ELF-1 (cell line): ENCODE data around the gene ASB17.
A peak's percentile ranks its signal among the peaks of the same experiment; 100 is the strongest.
"Not testable (repeated sequence)": the region's sequence is repeated elsewhere in the genome, so short reads cannot be mapped to it uniquely, and the experiment has no call there.

ENCODE experiments used
- DNase-seq: peaks from one replicate; pipeline ENCODE4 v3.0.0-alpha.2; 2016; ENCODE audit warnings: low read depth, low spot score

ASB17 gene, protein sequence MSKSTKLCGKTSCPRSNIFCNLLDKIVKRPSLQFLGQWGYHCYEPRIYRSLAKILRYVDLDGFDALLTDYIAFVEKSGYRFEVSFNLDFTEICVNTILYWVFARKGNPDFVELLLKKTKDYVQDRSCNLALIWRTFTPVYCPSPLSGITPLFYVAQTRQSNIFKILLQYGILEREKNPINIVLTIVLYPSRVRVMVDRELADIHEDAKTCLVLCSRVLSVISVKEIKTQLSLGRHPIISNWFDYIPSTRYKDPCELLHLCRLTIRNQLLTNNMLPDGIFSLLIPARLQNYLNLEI

DNA sequence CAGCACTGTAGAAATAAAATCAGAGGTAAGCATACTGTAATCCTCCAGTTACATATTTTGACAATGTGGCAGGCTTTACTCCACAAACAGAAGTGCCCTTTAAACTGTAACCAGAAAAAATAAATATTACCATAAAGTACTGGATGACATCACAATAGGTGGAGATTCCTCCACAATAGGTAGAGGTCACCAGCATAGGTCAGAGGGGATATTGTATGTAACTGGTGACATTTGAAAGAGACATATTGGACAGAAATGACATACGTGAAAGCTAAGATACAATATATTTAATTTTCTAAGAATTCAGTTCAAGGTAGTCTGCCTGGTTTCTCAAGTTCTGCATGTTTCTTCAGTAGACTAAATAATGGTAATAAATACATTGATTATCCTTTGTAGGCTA, at the start of gene ASB17:
ASB17 (minus strand) TSS at position 101 of the 400 bp plus-strand sequence. CDS start 113 bp downstream, outside the sequence.
- DNase-seq: no peak

DNA sequence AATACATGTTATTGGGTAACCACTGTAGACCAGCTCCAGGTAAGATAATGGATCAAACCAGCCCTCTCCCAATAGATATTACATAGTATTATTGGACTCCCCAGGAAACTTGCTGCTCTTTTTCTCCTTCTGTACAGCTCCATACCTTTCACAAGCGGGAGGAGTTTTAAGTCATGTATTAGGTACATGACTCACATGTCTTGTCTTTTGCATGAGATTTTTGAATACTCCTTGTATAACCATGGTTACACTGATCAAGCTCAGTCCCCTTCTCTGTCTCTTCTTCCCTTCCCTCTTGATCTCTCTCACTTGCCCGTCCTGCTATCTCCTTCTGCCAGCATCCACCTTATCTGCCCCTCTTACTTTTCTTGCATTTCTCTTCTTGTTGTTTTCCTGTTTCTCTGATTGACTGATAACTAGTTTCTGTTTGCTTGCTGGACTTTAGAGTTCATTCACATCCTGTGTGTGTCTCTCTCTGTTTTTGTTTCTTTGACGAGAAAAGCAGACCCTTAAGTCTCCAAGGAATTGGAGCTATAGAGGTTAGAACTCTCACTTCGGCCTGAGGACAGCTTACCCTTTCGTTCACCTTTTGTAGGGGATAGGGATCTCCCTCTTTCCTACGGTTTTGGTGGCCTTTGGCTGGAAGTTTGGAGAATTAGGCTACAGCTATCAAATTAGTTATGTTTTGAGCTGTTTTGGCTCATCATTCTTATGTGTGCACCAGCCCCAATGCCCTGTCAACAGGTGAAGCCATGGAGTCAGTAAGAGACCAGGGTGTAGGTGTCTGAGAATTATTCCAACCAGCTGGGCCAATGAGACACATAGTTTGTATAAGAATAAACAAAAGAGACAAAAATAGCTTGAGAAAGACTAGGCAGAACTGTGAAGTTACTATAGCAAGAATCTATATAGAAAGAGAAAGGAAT, 49.0 kb upstream of the ASB17 start:
- DNase-seq: no peak

DNA sequence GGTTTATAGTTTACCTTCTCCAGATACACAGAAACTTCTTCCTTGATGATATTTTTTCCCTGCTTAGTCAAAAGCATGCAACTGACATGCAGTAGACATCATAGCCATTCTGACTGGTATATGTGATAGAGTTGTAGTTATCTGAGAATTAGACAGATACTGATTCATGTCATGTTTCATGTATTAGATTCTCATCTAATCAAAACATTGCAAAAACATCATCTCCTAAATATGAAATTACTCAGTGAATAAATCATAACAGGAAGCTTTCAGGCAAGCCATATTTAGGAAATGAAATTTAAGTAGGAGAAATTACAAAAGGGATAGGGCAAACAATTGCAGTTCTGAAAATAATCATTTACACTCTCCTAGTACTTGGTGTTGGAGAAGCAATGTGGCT, 38.4 kb upstream of the ASB17 start:
- no peak for DNase-seq

DNA sequence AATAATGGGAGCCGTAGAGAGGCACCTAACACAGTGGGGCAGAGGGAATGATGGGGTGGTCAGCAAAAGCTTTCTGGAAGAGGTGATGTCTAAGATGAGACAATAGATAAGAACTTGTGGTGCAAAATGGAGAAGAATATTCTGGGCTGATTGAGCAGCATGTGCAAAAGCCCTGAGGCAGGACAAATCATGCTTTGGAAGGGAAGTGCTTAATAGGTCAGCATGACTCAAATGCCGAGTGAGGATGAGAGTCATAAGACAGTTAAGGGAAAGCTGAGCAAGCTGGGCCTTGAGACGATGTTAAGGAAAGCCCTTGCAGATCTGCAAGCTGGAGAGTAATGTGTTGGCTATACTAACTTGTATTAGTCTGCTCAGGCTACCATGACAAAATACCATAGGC, 37.3 kb upstream of the ASB17 start:
- DNase-seq: no peak

DNA sequence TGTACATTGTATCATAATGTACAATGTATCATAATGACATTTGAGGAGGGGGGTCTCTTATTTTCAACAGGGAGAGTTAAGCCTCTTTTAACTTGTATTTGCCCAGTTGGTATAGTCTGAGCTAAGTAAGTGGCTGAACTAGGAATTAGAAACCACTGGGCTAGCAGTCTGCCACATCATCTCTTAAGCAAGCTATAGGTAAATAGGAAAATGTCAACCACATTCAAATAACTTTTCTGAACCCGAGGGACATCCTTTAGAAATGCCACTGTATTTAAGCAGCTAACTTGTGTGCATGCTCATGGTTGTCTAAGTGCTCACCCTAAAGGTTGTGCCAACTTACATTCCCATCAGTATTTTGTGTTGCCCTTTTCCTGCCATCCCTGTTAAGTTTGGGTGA, 35.5 kb upstream of the ASB17 start:
- DNase-seq: no peak

DNA sequence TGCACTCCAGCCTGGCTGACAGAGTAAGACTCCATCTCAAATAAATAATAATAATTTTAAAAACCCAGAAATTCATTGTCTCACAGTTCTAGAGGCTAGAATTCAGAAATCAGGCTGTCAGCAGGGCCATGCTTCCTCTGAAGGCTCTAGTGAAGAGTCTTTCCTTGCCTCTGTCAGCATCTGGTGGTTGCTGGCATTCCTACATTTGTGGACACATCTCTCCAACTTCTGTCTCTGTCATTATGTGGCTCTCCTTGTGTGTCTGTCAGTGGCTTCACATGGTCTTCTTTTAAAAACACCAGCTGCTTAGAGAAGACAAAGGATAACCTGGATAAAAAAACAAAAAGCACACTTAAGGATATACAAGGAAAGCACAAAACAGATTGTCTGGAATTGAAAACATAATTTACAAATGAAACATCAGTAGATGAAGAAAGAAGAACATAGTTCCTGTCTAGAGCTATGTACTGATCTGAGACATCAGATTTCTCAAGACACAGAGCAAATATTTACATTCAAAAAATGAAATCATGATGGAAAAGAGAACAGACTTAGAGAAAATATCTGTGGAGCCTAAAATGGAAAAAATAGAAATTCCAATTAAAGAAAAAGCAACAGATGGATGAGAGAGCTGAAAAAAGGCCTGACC, 32.7 kb upstream of the ASB17 start:
- DNase-seq: no peak

DNA sequence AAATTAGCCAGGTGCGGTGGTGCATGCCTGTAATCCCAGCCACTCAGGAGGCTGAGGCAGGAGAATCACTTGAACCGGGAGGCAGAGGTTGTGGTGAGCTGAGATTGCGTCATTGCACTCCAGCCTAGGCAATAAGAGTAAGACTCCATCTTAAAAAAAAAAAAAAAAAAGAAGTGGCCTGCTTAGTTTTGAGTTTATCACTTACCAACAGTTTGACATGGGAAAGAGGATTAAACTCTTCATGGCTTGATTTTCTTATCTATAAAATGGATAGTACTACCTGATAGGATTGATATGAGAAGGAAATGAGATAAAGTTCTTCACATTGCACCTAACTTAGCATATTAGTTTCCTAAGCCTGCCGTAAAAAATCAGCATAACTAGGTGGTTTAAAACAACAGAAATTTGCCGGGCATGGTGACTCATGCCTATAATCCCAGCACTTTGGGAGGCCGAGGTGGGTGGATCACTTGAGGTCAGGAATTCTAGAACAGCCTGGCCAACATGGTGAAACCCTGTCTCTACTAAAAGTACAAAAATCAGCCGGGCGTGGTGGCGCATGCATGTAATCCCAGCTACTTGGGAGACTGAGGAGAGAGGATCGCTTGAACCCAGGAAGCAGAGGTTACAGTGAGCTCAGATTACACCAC, 32.0 kb upstream of the ASB17 start:
- peak; percentile 26 for DNase-seq

DNA sequence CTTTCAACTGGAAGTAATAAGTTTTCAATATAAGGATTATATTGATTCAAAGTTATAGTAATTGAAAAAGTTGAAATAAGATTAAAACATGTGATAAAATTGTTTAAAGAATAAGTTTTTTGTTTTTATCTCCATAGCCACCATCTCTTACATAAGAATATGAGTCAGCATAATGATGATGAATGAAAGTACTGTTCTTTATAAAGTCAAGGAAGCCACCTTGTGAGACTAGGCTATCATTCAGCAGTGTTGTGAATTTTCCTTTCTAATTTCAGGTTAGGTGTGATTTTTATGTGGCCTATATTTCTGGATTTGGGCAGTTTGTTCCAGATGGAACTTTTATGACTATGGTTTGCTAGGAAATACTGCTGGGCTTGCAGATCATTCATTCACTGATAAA, 22.4 kb upstream of the ASB17 start:
- DNase-seq: no peak

DNA sequence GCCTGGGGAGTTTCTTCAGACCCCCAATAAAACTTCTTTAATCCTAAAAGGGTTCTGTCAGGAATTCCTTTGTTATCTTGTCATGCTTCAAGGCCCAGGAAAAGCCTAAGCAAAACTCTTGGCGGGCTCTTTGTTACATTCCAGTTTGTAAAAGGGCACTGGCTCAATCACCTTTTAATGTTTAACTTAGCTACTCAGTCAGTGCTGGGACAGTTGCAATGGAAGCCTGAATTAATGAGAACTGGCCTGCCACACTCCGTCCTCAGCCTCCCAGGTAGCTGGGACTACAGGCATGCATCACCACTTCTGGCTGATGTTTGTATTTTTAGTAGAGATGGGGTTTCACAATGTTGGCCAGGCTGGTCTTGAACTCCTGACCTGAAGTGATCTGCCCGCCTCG, 21.3 kb upstream of the ASB17 start:
- DNase-seq: peak; percentile 47

DNA sequence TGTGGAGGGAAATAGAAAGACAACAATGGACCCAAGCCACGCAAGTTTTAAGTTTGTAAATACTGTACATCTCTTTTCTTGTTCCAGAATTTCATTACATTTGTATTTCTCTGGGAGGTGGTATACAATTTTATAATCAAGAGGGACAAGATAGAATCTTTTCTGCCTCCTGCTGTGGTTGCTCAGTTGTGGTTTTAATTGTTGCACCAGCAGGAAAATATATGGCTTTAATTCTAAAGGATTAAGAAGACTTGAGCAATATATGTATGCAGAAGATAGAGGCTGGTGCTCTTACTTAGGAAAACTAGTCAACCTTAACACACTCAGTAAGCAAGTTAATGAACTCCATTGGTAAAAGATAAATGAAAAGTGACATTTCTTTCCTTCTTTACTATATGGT, 19.8 kb upstream of the ASB17 start:
- DNase-seq: no peak

DNA sequence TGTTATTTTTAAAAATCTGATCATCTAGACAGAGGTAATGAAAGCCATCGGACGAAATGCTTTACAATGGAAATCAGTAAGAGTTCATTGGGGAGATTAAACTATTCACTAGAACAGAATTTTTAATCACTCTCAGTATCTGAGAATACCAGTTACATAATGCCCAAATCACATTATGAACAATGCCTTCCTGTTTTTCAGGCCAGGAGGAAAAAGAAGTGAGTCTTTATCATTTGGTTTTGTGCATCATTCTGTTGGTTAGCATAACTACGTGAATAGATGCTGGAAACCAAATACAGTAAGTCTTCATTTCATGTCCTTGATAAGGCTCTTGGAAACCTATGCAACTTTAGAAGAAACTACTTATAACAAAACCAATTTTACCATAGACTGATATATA, 18.0 kb upstream of the ASB17 start:
- DNase-seq: no peak

DNA sequence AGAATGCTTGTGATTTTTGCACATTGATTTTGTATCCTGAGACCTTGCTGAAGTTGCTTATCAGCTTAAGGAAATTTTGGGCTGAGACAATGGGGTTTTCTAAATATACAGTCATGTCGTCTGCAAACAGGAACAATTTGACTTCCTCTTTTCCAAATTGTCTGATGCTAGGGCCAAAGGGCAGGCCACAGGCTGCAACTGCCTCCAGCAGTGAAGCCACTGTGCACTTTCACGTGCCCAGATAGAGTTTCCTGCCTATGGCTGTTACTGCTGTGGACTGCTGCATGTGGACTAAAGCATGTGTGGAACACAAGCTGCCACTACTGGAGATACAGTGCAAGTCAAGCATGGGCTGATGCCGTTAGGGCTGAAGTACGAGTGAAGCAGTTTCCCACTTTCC, 10.8 kb upstream of the ASB17 start:
- not testable (repeated sequence) for DNase-seq

DNA sequence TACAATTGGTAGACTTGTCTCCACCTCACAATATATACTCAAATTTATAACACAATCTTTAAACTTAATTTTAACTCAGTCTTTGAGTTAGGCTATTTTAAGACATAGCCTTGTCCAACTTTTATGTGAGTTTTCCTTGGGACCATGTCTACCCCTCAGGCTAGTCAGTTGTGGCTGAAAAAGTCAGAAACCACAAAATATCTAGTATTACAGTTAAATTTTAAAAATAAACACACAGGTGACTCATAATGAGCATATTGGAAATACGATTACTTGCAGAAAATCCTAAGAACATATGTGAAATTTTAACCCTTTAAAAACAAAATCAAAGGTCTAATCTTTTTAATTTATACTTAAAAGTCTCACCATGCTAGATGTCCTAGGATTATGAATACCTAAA, 4.8 kb upstream of the ASB17 start:
- no peak for DNase-seq

DNA sequence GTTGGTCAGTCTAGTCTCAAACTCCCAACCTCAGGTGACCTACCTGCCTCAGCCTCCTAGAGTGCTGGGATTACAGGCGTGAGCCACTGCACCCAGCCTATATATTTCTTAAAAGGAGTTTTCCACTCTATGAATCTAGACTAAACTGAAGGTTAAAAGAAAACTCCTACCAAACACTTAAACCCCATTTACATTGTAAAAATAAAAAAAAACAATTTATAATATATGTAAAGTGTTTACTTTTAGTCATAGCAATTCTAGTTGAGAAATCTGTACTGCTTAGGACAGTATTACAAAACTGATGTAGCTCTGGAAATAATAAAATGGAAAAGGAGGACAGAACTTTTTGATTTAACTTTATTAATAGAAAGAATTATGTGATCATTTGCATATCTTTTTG, 9.5 kb downstream of the ASB17 start:
- DNase-seq: no peak

DNA sequence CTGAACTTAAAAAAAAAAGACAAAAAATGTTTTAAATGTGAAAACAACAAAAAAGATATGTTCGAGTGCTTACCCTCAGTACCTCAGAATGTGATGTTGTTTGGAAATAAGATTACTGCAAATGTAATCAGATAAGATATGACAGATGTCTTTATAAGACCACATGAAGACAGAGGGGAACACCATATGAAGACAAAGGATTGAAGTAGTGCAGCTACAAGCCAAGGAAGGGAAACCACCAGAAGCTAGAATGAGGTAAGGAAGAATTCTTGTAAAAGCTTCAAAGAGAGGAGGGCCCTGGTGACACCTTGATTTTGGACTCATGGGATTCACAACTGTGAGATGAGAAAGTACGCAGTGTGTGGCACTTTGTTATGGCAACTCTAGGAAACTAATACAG, 15.4 kb downstream of the ASB17 start:
- no peak for DNase-seq

DNA sequence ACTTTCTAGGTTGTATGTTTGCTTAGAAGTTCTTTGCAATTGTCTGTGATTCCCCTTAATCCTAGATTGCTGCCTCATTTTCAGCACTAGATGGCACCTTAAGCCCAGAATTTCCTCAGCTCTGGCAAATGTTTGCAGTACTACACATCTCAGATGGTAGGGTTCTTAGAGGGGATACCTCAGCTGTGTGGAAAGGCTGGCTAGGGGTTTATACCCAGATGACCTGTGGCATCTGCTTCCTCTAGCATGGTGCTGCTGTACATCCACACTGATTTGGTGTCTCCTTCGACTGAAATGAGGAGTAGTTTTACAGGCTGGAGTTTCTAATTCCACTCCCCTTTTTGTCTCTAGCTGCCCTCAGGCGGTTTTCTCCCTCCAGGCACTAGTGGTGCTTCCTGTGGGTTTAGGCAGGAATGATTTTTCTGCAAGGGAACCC, 23.5 kb downstream of the ASB17 start:
- DNase-seq: peak; percentile 64

DNA sequence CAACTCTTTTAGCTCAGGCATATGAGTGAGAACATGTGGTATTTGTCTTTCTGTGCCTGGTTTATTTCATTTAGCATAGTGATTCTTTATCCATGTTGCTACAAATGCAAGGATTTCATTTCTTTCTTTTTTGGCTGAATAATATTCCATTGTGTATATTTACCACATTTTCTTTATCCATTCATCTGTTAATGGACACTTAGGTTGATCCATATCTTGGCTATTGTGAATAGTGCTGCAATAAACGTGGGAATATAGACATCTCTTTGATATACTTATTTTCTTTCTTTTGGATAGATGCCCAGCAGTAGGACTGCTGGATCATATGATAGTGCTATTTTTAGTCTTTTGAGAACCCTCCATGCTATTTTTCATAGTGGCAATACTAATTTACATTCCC, 30.8 kb downstream of the ASB17 start:
- DNase-seq: no peak

DNA sequence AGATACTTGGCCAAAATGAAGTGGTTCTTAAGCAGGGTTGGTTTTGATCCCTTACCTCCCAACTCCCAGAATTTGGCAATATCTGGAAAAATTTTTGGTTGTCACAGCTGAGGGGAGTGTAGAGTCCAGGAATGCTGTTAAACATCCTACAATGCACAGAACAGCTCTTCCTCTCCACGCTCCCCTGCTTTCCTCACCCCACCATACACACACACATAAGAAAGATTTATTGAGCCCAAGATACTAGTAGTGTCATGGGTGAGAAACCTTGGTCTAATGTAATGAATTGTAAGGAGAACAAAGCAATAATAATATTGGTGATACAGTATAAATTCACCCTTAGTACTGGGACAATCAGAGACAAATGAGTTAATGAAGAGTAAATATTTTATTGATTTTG, 47.8 kb downstream of the ASB17 start:
- no peak for DNase-seq

DNA sequence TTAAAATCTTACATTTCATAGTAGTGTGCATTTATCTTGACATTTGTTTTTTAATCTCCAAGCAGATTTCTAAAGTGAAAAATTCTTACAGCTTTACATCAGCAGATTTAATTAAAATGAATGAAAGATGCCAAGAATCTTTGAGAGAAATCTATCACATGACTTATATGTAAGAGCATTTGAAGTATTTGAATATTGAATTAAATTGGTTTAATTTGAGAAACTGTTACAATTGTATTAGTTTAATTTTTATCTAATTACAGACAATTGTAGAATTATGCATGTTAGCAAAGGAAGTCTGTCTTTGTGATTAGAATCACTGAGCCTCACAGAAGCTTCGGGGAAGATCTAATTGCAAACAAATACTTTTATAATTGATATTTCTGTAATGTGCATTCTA, 52.2 kb downstream of the ASB17 start:
- DNase-seq: no peak

DNA sequence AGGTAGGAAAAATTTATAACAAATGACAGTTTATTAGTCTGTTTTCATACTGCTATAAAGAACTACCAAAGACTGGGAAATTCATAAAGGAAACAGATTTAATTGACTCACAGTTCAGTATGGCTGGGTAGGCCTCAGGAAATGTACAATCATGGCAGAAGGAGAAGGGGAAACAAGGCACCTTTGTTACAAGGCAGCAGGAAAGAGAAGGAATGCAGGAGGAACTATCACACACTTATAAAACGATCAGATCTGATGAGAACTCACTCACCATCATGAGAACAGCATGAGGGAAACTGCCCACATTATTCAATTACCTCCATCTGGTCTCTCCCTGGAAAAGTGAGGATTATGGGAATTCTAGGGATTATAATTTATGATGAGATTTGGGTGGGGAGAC, 61.3 kb downstream of the ASB17 start:
- no peak for DNase-seq
